Measurements from ENCODE around the gene FRK.

- no peak for TF ChIP-seq REST (IDR thresholded peaks at IDR 0.05)
- TF ChIP-seq, protein P1, sequence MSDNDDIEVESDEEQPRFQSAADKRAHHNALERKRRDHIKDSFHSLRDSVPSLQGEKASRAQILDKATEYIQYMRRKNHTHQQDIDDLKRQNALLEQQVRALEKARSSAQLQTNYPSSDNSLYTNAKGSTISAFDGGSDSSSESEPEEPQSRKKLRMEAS (IDR thresholded peaks at IDR 0.05), result no peak
These were observed 19.7 kb downstream of the FRK start for GRCh38 chr6:116040993-116041392.
